Fibroblast of lung (primary cell): ENCODE measurements around the gene CACNA1H.
"Not testable (repeated sequence)": the region's sequence is repeated elsewhere in the genome, so short reads cannot be mapped to it uniquely, and the experiment has no call there.

Experiments
- CTCF ChIP-seq, 2 donors: IDR thresholded peaks in 1 of 2; conservative IDR thresholded peaks in 1 of 2; 1 replicate in 1 of 2; 2 replicates in 1 of 2; pipeline ENCODE4 v1.5.1; 2011 to 2012; ENCODE audit warnings: low read length in 2 of 2, control low read depth in 1 of 2, inconsistent platforms in 1 of 2, low read depth in 1 of 2, mild to moderate bottlenecking in 1 of 2
- EZH2 ChIP-seq: IDR thresholded peaks from 2 replicates; pipeline ENCODE4 v1.5.1; 2012; ENCODE audit warnings: low read length, control low read depth, mild to moderate bottlenecking; ENCODE audit errors: missing control alignments

- TF ChIP-seq CTCF (conservative IDR thresholded peaks at IDR 0.05 in 1 of 2, IDR thresholded peaks at IDR 0.05 in 1 of 2; ENCODE audit: low read depth in 1 of 2, low read length in 2 of 2); EZH2: not testable (repeated sequence)
Observed at GRCh38 chr16:1253701-1254364, 100.9 kb downstream of the CACNA1H start.
